OCI-LY1 (cell line): ENCODE results near the gene AVPR1B.

Experiments
- H2AFZ ChIP-seq: fragments of 200-600 bp; sonication (generic), shearing (Covaris generic); 2 replicates; pipeline ENCODE4 v1.6.0; 2014; ENCODE audit warnings: antibody characterized with exemption, mild to moderate bottlenecking, low read length
- H3F3A ChIP-seq: fragments of 200-600 bp; sonication (generic), shearing (Covaris generic); 2 replicates; pipeline ENCODE4 v1.6.0; 2014; ENCODE audit warnings: mild to moderate bottlenecking, antibody characterized with exemption, low read length, moderate library complexity; ENCODE audit not compliant: insufficient read depth
- H3K27ac ChIP-seq: fragments of 200-600 bp; sonication (generic); 2 replicates; pipeline ENCODE4 v1.5.1; 2014; ENCODE audit warnings: low read length, mixed run types, mild to moderate bottlenecking, low read depth; ENCODE audit not compliant: poor library complexity, severe bottlenecking
- H3K27me3 ChIP-seq: fragments of 200-600 bp; sonication (generic); 2 replicates; pipeline ENCODE4 v1.6.0; 2014; ENCODE audit warnings: antibody characterized with exemption, mild to moderate bottlenecking, low read length, moderate library complexity; ENCODE audit not compliant: insufficient read depth
- H3K36me3 ChIP-seq: fragments of 200-600 bp; sonication (generic); 2 replicates; pipeline ENCODE4 v1.6.1; 2014; ENCODE audit warnings: mild to moderate bottlenecking, antibody characterized with exemption, low read length, moderate library complexity, mixed read lengths; ENCODE audit not compliant: insufficient read depth
- H3K4me1 ChIP-seq: fragments of 200-600 bp; sonication (generic); 2 replicates; pipeline ENCODE4 v1.5.1; 2014; ENCODE audit warnings: mild to moderate bottlenecking, low read length, moderate library complexity; ENCODE audit not compliant: insufficient read depth, severe bottlenecking
- H3K4me2 ChIP-seq: fragments of 200-600 bp; sonication (generic), shearing (Covaris generic); 2 replicates; pipeline ENCODE4 v1.6.1; 2014; ENCODE audit warnings: low read length
- H3K4me3 ChIP-seq: fragments of 200-600 bp; sonication (generic); 2 replicates; pipeline ENCODE4 v1.5.1; 2014; ENCODE audit warnings: low read length, low read depth, mild to moderate bottlenecking, mixed read lengths; ENCODE audit not compliant: poor library complexity, severe bottlenecking
- H3K79me2 ChIP-seq: fragments of 200-600 bp; shearing (Covaris generic); 2 replicates; pipeline ENCODE4 v1.6.1; 2016; ENCODE audit warnings: mixed run types, low read length, mixed read lengths; ENCODE audit not compliant: insufficient read depth
- H3K9ac ChIP-seq: fragments of 200-600 bp; sonication (generic), shearing (Covaris generic); 2 replicates; pipeline ENCODE4 v1.6.1; 2014; ENCODE audit warnings: mild to moderate bottlenecking, low read length, mixed read lengths
- H3K9me2 ChIP-seq: fragments of 200-600 bp; sonication (generic), shearing (Covaris generic); 2 replicates; pipeline ENCODE4 v1.6.1; 2014; ENCODE audit warnings: low read depth, mild to moderate bottlenecking, low read length, mixed read lengths
- H3K9me3 ChIP-seq: fragments of 200-600 bp; shearing (Covaris generic); 2 replicates; pipeline ENCODE4 v1.6.1; 2014; ENCODE audit warnings: low read length, mixed read lengths
- H4K20me1 ChIP-seq: fragments of 200-600 bp; sonication (generic), shearing (Covaris generic); 2 replicates; pipeline ENCODE4 v1.6.0; 2016; ENCODE audit warnings: mild to moderate bottlenecking, low read length; ENCODE audit not compliant: insufficient read depth
- CTCF ChIP-seq: fragments of 200-600 bp; sonication (generic), shearing (Covaris generic); IDR thresholded peaks from 2 replicates; pipeline ENCODE4 v1.5.1; 2017; ENCODE audit warnings: mild to moderate bottlenecking, antibody characterized with exemption, low read length, moderate library complexity, mixed read lengths
- EZH2 ChIP-seq: fragments of 200-600 bp; sonication (generic), shearing (Covaris generic); IDR thresholded peaks from 2 replicates; pipeline ENCODE4 v1.8.0; 2017; ENCODE audit warnings: borderline replicate concordance, mixed run types, mild to moderate bottlenecking, antibody characterized with exemption, low read length, moderate library complexity, mixed read lengths

AVPR1B gene

GRCh38 chr1:206097381-206097780, 19.8 kb downstream of the AVPR1B start:
- no peaks in the 10 kb centered on the region for H3K4me1 ChIP-seq
- H3K27ac ChIP-seq, result no peak overlapping the region
- H3K27me3 ChIP-seq, result no peaks in the 10 kb centered on the region
- H4K20me1 ChIP-seq, result no peaks in the 10 kb centered on the region
- no peaks in the 10 kb centered on the region for H3K9me2 ChIP-seq
- TF ChIP-seq EZH2 (no peak), CTCF (no peak)
- H3K36me3 ChIP-seq, result peaks cover 5% of the 10 kb centered on the region
- no peak overlapping the region for H3K9ac ChIP-seq
- H3K9me3 ChIP-seq, result no peaks in the 10 kb centered on the region
- no peaks in the 10 kb centered on the region for H3F3A ChIP-seq
- no peak overlapping the region for H3K4me2 ChIP-seq
- no peak overlapping the region for H2AFZ ChIP-seq
- H3K4me3 ChIP-seq, result no peak overlapping the region
- H3K79me2 ChIP-seq, result no peaks in the 10 kb centered on the region

- Histone ChIP-seq H3K4me2 (no peak overlapping the region), H4K20me1 (no peaks in the 10 kb centered on the region), H2AFZ (no peak overlapping the region), H3K27ac (no peak overlapping the region), H3K4me1 (no peaks in the 10 kb centered on the region), H3F3A (no peaks in the 10 kb centered on the region), H3K79me2 (no peaks in the 10 kb centered on the region), H3K9me2 (no peaks in the 10 kb centered on the region), H3K27me3 (no peaks in the 10 kb centered on the region), H3K4me3 (no peak overlapping the region), H3K9ac (no peak overlapping the region), H3K9me3 (no peaks in the 10 kb centered on the region), H3K36me3 (peaks cover 5% of the 10 kb centered on the region; the same call in 1 of the 2 replicates)
- TF ChIP-seq EZH2, result no peak
- no peak for TF ChIP-seq CTCF
These were observed 23.2 kb downstream of the AVPR1B start for GRCh38 chr1:206094024-206094423.

GRCh38 chr1:206089341-206089740, 27.8 kb downstream of the AVPR1B start:
- Histone ChIP-seq H3K9ac (no peak overlapping the region), H3K4me2 (no peak overlapping the region)
- TF ChIP-seq EZH2 (no peak), CTCF (no peak)

More at GRCh38 chr1:206089341-206089740, 27.8 kb downstream of the AVPR1B start:
- H3K4me1 ChIP-seq, result no peaks in the 10 kb centered on the region
- H3K27me3 ChIP-seq, result no peaks in the 10 kb centered on the region
- H3F3A ChIP-seq, result no peaks in the 10 kb centered on the region
- H3K27ac ChIP-seq, result no peak overlapping the region
- no peaks in the 10 kb centered on the region for H3K9me2 ChIP-seq
- no peaks in the 10 kb centered on the region for H4K20me1 ChIP-seq
- no peaks in the 10 kb centered on the region for H3K9me3 ChIP-seq
- H3K36me3 ChIP-seq, result no peaks in the 10 kb centered on the region
- no peaks in the 10 kb centered on the region for H3K79me2 ChIP-seq
- H2AFZ ChIP-seq, result no peak overlapping the region
- H3K4me3 ChIP-seq, result no peak overlapping the region
